ENCODE results near the gene RAB3GAP1. TPM values are rescaled to one million over a fixed set of nuclear protein-coding genes. Genes with fewer than 3 reads are reported as not detected.

The RAB3GAP1 gene
- total and polyA plus RNA-seq, 2 donors (not counting 1 experiment from before 2014, with no cell fraction given): 15.6 to 62.2 TPM

- no peaks in the 10 kb centered on the region for H3K79me2 ChIP-seq (ENCODE audit: control insufficient read depth, insufficient read depth, low read length)
- no peaks in the 10 kb centered on the region for H3K27me3 Mint-ChIP-seq
- no peaks in the 10 kb centered on the region for H4K20me1 ChIP-seq (ENCODE audit: control insufficient read depth, insufficient read depth, low read length, poor library complexity, severe bottlenecking)
- no peaks in the 10 kb centered on the region for H3K9me3 ChIP-seq (ENCODE audit: control extremely low read depth in 1 of 3, control insufficient read depth in 2 of 3, insufficient read depth in 1 of 3, low read length in 2 of 3)
- ATAC-seq (ENCODE audit: low read depth) (no peak), DNase-seq (no peak)
- no peak overlapping the region for H3K4me3 Mint-ChIP-seq
- no peak overlapping the region for H2AFZ ChIP-seq (ENCODE audit: insufficient read depth, low read depth, low read length, poor library complexity, severe bottlenecking)
- intact Hi-C loops (cut with micrococcal nuclease): no loop called here
- H3K27ac ChIP-seq (ENCODE audit: low read length in 2 of 2): no peak overlapping the region
- POLR2A ChIA-PET: no interaction called here
- no CpG with 5 or more reads among the region's 1 CpG for WGBS (ENCODE audit: insufficient coverage)
- no peak overlapping the region for H3K4me2 ChIP-seq (replicated peaks; ENCODE audit: low read depth, low read length, poor library complexity, severe bottlenecking)
- no peaks in the 10 kb centered on the region for H3K27me3 ChIP-seq (replicated peaks in 1 of 4; ENCODE audit: control extremely low read depth in 1 of 4, control insufficient read depth in 3 of 4, insufficient read depth in 4 of 4, low read length in 3 of 4)
- no peak for TF ChIP-seq EZH2 (IDR thresholded peaks at IDR 0.05; ENCODE audit: borderline replicate concordance, insufficient read depth, low read depth, low read length, poor library complexity, severe bottlenecking)
- TF ChIP-seq CTCF (IDR thresholded peaks at IDR 0.05): no peak
- no peaks in the 10 kb centered on the region for H3K4me1 Mint-ChIP-seq
- H3K27ac Mint-ChIP-seq: no peak overlapping the region
- CTCF ChIA-PET: no interaction called here
- no peak overlapping the region for H3K9ac ChIP-seq (ENCODE audit: low read length)
- H3K4me3 ChIP-seq (ENCODE audit: control extremely low read depth in 1 of 5, extremely low read depth in 1 of 5, insufficient read depth in 1 of 5, low read depth in 2 of 5, low read length in 4 of 5): no peak overlapping the region
- no peaks in the 10 kb centered on the region for H3K4me1 ChIP-seq (ENCODE audit: control insufficient read depth in 2 of 2, insufficient read depth in 2 of 2, low read length in 2 of 2)
- no peaks in the 10 kb centered on the region for H3K9me3 Mint-ChIP-seq (ENCODE audit: insufficient read depth)
- peaks cover 13 to 46% of the 10 kb centered on the region in 2 experiments for H3K36me3 ChIP-seq (replicated peaks in 1 of 2; ENCODE audit: control extremely low read depth in 1 of 2, control insufficient read depth in 1 of 2, extremely low read depth in 1 of 2, insufficient read depth in 2 of 2, low read length in 1 of 2)
These were observed 73.1 kb downstream of the RAB3GAP1 start for GRCh38 chr2:135124924-135125886.

DNA sequence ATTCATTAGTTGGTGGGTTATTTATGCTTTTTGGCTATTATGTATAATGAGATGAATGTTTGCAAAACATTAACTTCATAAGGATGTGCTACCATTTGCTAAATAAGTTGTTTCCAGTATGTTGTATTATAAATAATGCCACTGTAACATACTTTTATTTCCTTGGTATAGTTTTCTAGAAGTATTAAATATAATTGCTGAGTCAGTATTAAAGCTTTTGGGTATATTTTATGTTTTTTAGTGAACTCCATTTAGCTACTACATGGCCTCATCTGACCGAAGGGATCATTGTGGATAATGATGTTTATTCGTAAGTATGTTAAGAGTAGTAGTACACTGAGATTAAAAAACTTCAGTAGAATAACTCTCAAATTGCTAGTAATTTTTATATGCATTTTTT lies 73.8 kb downstream of the RAB3GAP1 start:
- Histone ChIP-seq H4K20me1 (ENCODE audit: control insufficient read depth, insufficient read depth, low read length, poor library complexity, severe bottlenecking) (no peaks in the 10 kb centered on the region), H3K4me2 (replicated peaks; ENCODE audit: low read depth, low read length, poor library complexity, severe bottlenecking) (no peak overlapping the region), H3K9me3 (ENCODE audit: control extremely low read depth in 1 of 3, control insufficient read depth in 2 of 3, insufficient read depth in 1 of 3, low read length in 2 of 3) (no peaks in the 10 kb centered on the region), H3K79me2 (ENCODE audit: control insufficient read depth, insufficient read depth, low read length) (no peaks in the 10 kb centered on the region), H3K9ac (ENCODE audit: low read length) (no peak overlapping the region), H3K4me1 (ENCODE audit: control insufficient read depth in 2 of 2, insufficient read depth in 2 of 2, low read length in 2 of 2) (no peaks in the 10 kb centered on the region), H3K27ac (ENCODE audit: low read length in 2 of 2) (no peak overlapping the region), H2AFZ (ENCODE audit: insufficient read depth, low read depth, low read length, poor library complexity, severe bottlenecking) (no peak overlapping the region), H3K27me3 (replicated peaks in 1 of 4; ENCODE audit: control extremely low read depth in 1 of 4, control insufficient read depth in 3 of 4, insufficient read depth in 4 of 4, low read length in 3 of 4) (no peaks in the 10 kb centered on the region), H3K36me3 (replicated peaks in 1 of 2; ENCODE audit: control extremely low read depth in 1 of 2, control insufficient read depth in 1 of 2, extremely low read depth in 1 of 2, insufficient read depth in 2 of 2, low read length in 1 of 2) (peaks cover 16 to 51% of the 10 kb centered on the region in 2 experiments), H3K4me3 (ENCODE audit: control extremely low read depth in 1 of 5, extremely low read depth in 1 of 5, insufficient read depth in 1 of 5, low read depth in 2 of 5, low read length in 4 of 5) (no peak overlapping the region)
- Mint-ChIP-seq H3K27ac (no peak overlapping the region), H3K9me3 (ENCODE audit: insufficient read depth) (no peaks in the 10 kb centered on the region), H3K4me3 (no peak overlapping the region), H3K27me3 (no peaks in the 10 kb centered on the region), H3K4me1 (no peaks in the 10 kb centered on the region)
- no CpG with 5 or more reads among the region's 2 CpGs for WGBS (ENCODE audit: insufficient coverage)
- ChIA-PET CTCF (no interaction called here), POLR2A (no interaction called here)
- no peak for TF ChIP-seq CTCF (IDR thresholded peaks at IDR 0.05)
- TF ChIP-seq EZH2 (IDR thresholded peaks at IDR 0.05; ENCODE audit: borderline replicate concordance, insufficient read depth, low read depth, low read length, poor library complexity, severe bottlenecking): no peak
- no peak for ATAC-seq (ENCODE audit: low read depth)
- DNase-seq: no peak
- intact Hi-C loops (cut with micrococcal nuclease): no loop called here
